GM12878 (cell line): ENCODE data around the gene RAE1. TPM values are rescaled to one million over a fixed set of nuclear protein-coding genes. Genes with fewer than 3 reads are reported as not detected.

ENCODE experiments used
- ATF2 ChIP-seq: IDR thresholded peaks from 2 replicates; pipeline ENCODE4 v1.6.1; 2012; ENCODE audit warnings: low read length, inconsistent platforms
- BCL11A ChIP-seq: IDR thresholded peaks from 2 replicates; pipeline ENCODE4 v1.6.1; 2011; ENCODE audit warnings: low read depth, low read length
- EGR1 ChIP-seq, 2 experiments: IDR thresholded peaks; 1 replicate in 1 of 2; 2 replicates in 1 of 2; pipeline ENCODE4 v1.6.1; 2011 to 2012; ENCODE audit warnings: low read depth in 2 of 2, low read length in 2 of 2, borderline replicate concordance in 1 of 2, mild to moderate bottlenecking in 1 of 2, moderate library complexity in 1 of 2
- GATAD2B ChIP-seq: fragments of 450-650 bp; conservative IDR thresholded peaks from 2 replicates; pipeline ENCODE4 v1.6.1; 2017; ENCODE audit warnings: low read depth, mild to moderate bottlenecking, moderate library complexity
- IKZF1 ChIP-seq: fragments of 450-650 bp; conservative IDR thresholded peaks from 2 replicates; pipeline ENCODE4 v1.6.1; 2017; ENCODE audit warnings: antibody characterized with exemption, mild to moderate bottlenecking
- NFYB ChIP-seq: IDR thresholded peaks from 2 replicates; pipeline ENCODE4 v1.6.1; 2011; ENCODE audit warnings: low read depth, mild to moderate bottlenecking, low read length, improper control_type of control experiment, moderate library complexity; ENCODE audit not compliant: insufficient read depth
- NR2F1 ChIP-seq: fragments of 450-650 bp; conservative IDR thresholded peaks from 2 replicates; pipeline ENCODE4 v1.6.1; 2017; ENCODE audit warnings: mild to moderate bottlenecking
- RAD51 ChIP-seq: fragments of 450-650 bp; IDR thresholded peaks from 2 replicates; pipeline ENCODE4 v1.6.1; 2016; ENCODE audit warnings: moderate library complexity, mild to moderate bottlenecking, inconsistent platforms
- polyA plus RNA-seq, 11 experiments: library from polyadenylated mRNA; depleted of rRNA in 4 of 11; unstranded in 6 of 11; stranded (reverse) in 5 of 11; fragments of >200 nt; fragmentation: Nextera tagmentation in 4 of 11; fragmentation: Illumina TruSeq in 1 of 11; extraction: Ambion mirVana in 4 of 11; extraction: Trizol in 1 of 11; gene quantifications; 1 replicate in 1 of 11; 2 replicates in 10 of 11; pipeline versions ENCODE4 v1.2.1 to v1.2.3, GENCODE V29; 2011 to 2016; ENCODE audit warnings: inconsistent platforms in 2 of 11, missing spikeins in 2 of 11, low read depth in 1 of 11
- total RNA-seq, 4 experiments: library from RNA; depleted of rRNA in 3 of 4; stranded (reverse); fragments of >200 nt in 3 of 4; fragmentation: Illumina TruSeq in 1 of 4; extraction: Trizol in 1 of 4; gene quantifications; 2 replicates each; pipeline versions ENCODE4 v1.2.1 to v1.2.3, GENCODE V29; 2013 to 2021

Gene RAE1
- total and polyA plus RNA-seq, 10 of the 15 experiments (the other 5 are each of a cell fraction or from before 2014, with no cell fraction given) = 28.7 to 107 (median 49.3) TPM

GRCh38 chr20:57391439-57392301 is 40.6 kb downstream of the RAE1 start (continued):
- no peak for TF ChIP-seq ATF2
- TF ChIP-seq RAD51 = no peak
- TF ChIP-seq IKZF1 = 0 out of 2 replicates have a peak, but pooled peaks have one; percentile 19
- TF ChIP-seq EGR1 (IDR thresholded peaks at IDR 0.05; ENCODE audit: borderline replicate concordance in 1 of 2, low read depth in 2 of 2, low read length in 2 of 2) = peak in 1 of 2 experiments; percentile 79; a peak in 2 of 3 replicates
- TF ChIP-seq BCL11A = no peak
- TF ChIP-seq GATAD2B = peak; percentile 22; the same call in 1 of the 2 replicates
- no peak for TF ChIP-seq NFYB
- 0 out of 2 replicates have a peak, but pooled peaks have one; percentile 8 for TF ChIP-seq NR2F1
